Mucosa of descending colon (tissue), 3 donors: ENCODE results near the gene RAB11FIP4. TPM values are rescaled to one million over a fixed set of nuclear protein-coding genes. Genes with fewer than 3 reads are reported as not detected.
A peak's percentile ranks its signal among the peaks of the same experiment; 100 is the strongest.

ENCODE experiments used
- ATAC-seq: fragments of 200-7000 bp; cut with Tn5 transposase; one replicate; pipeline ENCODE4 v1.9.1; 2020; ENCODE audit warnings: mild to moderate bottlenecking, moderate library complexity
- DNase-seq, 3 donors: peaks; one replicate each; pipeline ENCODE4 v3.0.0-alpha.2; 2020
- H3K36me3 ChIP-seq: fragments of 200-600 bp; one replicate; pipeline ENCODE4 v1.8.0; 2021; ENCODE audit warnings: low read depth, mild to moderate bottlenecking
- H3K4me1 ChIP-seq: fragments of 200-600 bp; one replicate; pipeline ENCODE4 v1.8.0; 2021; ENCODE audit warnings: low read depth, mild to moderate bottlenecking
- H3K4me3 ChIP-seq: fragments of 200-600 bp; one replicate; pipeline ENCODE4 v1.8.0; 2021; ENCODE audit warnings: mild to moderate bottlenecking
- H3K9me3 ChIP-seq: fragments of 200-600 bp; one replicate; pipeline ENCODE4 v1.8.0; 2021; ENCODE audit warnings: mild to moderate bottlenecking
- CTCF ChIP-seq: fragments of 200-600 bp; IDR thresholded peaks from one replicate; pipeline ENCODE4 v1.8.0; 2022; ENCODE audit warnings: antibody characterized with exemption, mild to moderate bottlenecking
- intact Hi-C, 2 donors: fragments of 100-400 bp; cut with DNase I in 1 of 2; cut with micrococcal nuclease in 1 of 2; formaldehyde crosslinking; loops; one replicate each; pipeline versions ENCODE4 v1.11.0 to v1.11.1; 2022; cut with DNase I, micrococcal nuclease
- total RNA-seq, 3 donors: library from RNA; stranded (reverse); fragmentation: NEBNext Ultra II Directional in 2 of 3; extraction: Animal tissue kit (Norgen Biotek cat#: 25700) in 2 of 3; gene quantifications; one replicate each; pipeline versions ENCODE4 v1.2.1 to v1.2.4, GENCODE V29; 2021 to 2023
- donor health status: DM: no; HTN: no; CAD: no; lungs with moderate emphysema.
- donor health status: DM: no; HTN: no; CAD: no.
- donor health status: DM: no; HTN: yes; CAD: no.

Gene RAB11FIP4
- total RNA-seq, 3 donors from 2014 or later = 24.5 to 49.9 (median 40.7) TPM

- intact Hi-C loops = no loop called here
- no peak for DNase-seq
- no peak for TF ChIP-seq CTCF
- no peak for ATAC-seq
- Histone ChIP-seq H3K36me3 (no peaks in the 10 kb centered on the region), H3K4me1 (peaks cover 47% of the 10 kb centered on the region), H3K4me3 (no peak overlapping the region), H3K9me3 (no peaks in the 10 kb centered on the region)
These were observed 105.1 kb downstream of the RAB11FIP4 start for GRCh38 chr17:31496601-31497000.

- no peaks in the 10 kb centered on the region for H3K36me3 ChIP-seq
- no peak overlapping the region for H3K4me3 ChIP-seq
- intact Hi-C loops = no loop called here
- H3K9me3 ChIP-seq = no peaks in the 10 kb centered on the region
- no peak for TF ChIP-seq CTCF
- DNase-seq (no peak), ATAC-seq (no peak)
- H3K4me1 ChIP-seq = peaks cover 41% of the 10 kb centered on the region
These were observed 106.0 kb downstream of the RAB11FIP4 start for GRCh38 chr17:31497431-31497830.

GRCh38 chr17:31497994-31498826, 106.7 kb downstream of the RAB11FIP4 start:
- ATAC-seq (no peak), DNase-seq (peak in 2 of 3 donors; percentile 32 to 51)
- intact Hi-C loops = no loop called here
- peaks cover 34% of the 10 kb centered on the region for H3K4me1 ChIP-seq
- H3K36me3 ChIP-seq = no peaks in the 10 kb centered on the region
- no peaks in the 10 kb centered on the region for H3K9me3 ChIP-seq
- H3K4me3 ChIP-seq = no peak overlapping the region
- no peak for TF ChIP-seq CTCF

GRCh38 chr17:31499771-31500554, 108.5 kb downstream of the RAB11FIP4 start:
- intact Hi-C loops = no loop called here
- H3K4me1 ChIP-seq = peaks cover 17% of the 10 kb centered on the region
- no peak for DNase-seq

GRCh38 chr17:31506517-31506916, 115.0 kb downstream of the RAB11FIP4 start:
- no peak for ATAC-seq
- TF ChIP-seq CTCF = no peak
- H3K36me3 ChIP-seq = no peaks in the 10 kb centered on the region
- no peak for DNase-seq
- intact Hi-C loops = no loop called here
- peaks cover 11% of the 10 kb centered on the region for H3K4me1 ChIP-seq
- no peak overlapping the region for H3K4me3 ChIP-seq
- H3K9me3 ChIP-seq = no peaks in the 10 kb centered on the region

More at GRCh38 chr17:31499771-31500554, 108.5 kb downstream of the RAB11FIP4 start:
- Histone ChIP-seq H3K9me3 (no peaks in the 10 kb centered on the region), H3K4me3 (no peak overlapping the region), H3K36me3 (no peaks in the 10 kb centered on the region)
- no peak for ATAC-seq
- TF ChIP-seq CTCF = no peak
